ENCODE results near the gene NLGN1.

Gene NLGN1

DNA sequence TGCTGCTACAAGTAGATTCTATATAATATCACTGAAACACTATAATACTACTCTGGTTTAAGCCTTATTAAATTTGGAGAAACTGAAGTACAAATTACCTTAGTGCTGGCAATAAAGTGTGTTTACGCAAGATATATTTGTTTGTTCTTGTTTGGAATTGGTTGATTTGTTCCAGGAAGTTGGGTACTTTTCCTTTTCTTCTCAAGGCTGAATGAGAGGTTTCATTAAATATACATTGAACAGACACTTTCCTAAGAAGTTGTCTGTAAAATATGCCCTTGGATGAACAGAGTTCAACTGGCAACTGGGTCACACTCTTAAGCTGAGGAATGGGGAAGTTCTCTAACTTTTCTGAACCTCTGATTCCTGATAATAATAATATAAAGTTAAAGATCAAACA is 919.5 kb downstream of the NLGN1 start:
- Histone ChIP-seq H3K9me3 (no peaks in the 10 kb centered on the region), H3K4me1 (ENCODE audit: control insufficient read depth in 1 of 2, insufficient read depth in 1 of 2, low read depth in 1 of 2, low read length in 1 of 2) (no peaks in the 10 kb centered on the region), H3K36me3 (no peaks in the 10 kb centered on the region), H3K4me3 (ENCODE audit: low read depth in 1 of 2, low read length in 1 of 2) (no peak overlapping the region), H3K27me3 (no peaks in the 10 kb centered on the region), H3K27ac (no peak overlapping the region)
- TF ChIP-seq, protein P1, sequence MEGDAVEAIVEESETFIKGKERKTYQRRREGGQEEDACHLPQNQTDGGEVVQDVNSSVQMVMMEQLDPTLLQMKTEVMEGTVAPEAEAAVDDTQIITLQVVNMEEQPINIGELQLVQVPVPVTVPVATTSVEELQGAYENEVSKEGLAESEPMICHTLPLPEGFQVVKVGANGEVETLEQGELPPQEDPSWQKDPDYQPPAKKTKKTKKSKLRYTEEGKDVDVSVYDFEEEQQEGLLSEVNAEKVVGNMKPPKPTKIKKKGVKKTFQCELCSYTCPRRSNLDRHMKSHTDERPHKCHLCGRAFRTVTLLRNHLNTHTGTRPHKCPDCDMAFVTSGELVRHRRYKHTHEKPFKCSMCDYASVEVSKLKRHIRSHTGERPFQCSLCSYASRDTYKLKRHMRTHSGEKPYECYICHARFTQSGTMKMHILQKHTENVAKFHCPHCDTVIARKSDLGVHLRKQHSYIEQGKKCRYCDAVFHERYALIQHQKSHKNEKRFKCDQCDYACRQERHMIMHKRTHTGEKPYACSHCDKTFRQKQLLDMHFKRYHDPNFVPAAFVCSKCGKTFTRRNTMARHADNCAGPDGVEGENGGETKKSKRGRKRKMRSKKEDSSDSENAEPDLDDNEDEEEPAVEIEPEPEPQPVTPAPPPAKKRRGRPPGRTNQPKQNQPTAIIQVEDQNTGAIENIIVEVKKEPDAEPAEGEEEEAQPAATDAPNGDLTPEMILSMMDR (IDR thresholded peaks at IDR 0.05) = no peak

DNA sequence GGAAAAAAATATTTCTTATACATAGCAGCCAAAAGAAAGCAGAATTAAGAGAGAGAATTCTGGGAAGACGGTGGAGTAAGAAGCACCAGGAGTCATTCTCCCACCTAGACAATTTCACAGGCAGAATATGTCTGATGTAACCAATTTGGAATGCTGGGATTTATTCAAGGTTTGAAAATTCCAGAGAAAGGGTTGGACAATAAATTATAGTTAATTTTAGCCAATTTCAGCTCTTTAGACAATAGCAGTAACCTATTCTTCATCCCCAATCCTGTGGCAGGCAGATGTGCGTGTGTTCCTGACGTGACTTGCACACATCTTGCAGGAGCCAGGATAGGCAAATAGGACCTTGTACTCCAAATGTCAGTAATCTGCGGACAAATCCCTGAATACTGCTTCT is 920.6 kb downstream of the NLGN1 start:
- no peaks in the 10 kb centered on the region for H3K4me1 ChIP-seq (ENCODE audit: control insufficient read depth in 1 of 2, insufficient read depth in 1 of 2, low read depth in 1 of 2, low read length in 1 of 2)
- no peaks in the 10 kb centered on the region for H3K9me3 ChIP-seq
- H3K36me3 ChIP-seq = no peaks in the 10 kb centered on the region
- TF ChIP-seq, protein P1 (IDR thresholded peaks at IDR 0.05) = no peak
- H3K27me3 ChIP-seq = no peaks in the 10 kb centered on the region
- no peak overlapping the region for H3K4me3 ChIP-seq (ENCODE audit: low read depth in 1 of 2, low read length in 1 of 2)
- H3K27ac ChIP-seq = no peak overlapping the region

DNA sequence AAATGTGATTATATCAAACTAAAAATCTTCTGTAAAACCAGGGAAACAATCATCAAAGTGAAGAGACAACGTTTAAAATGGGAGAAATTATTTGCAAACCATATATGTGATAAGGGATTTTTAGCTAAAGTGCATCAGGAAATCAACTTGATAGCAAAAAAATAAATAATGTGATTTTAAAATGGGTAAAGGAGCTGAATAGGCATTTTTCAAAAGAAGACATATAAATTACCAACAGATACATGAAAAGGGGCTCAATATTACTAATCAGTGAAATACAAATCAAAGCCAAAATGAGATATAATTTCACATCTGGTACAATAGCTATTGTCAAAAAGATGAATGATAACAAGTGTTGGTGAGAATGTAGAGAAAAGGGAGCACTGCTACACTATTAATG is 924.0 kb downstream of the NLGN1 start:
- H3K27ac ChIP-seq = no peak overlapping the region
- TF ChIP-seq, protein P1 (IDR thresholded peaks at IDR 0.05) = no peak
- H3K4me1 ChIP-seq (ENCODE audit: control insufficient read depth in 1 of 2, insufficient read depth in 1 of 2, low read depth in 1 of 2, low read length in 1 of 2) = no peaks in the 10 kb centered on the region

DNA sequence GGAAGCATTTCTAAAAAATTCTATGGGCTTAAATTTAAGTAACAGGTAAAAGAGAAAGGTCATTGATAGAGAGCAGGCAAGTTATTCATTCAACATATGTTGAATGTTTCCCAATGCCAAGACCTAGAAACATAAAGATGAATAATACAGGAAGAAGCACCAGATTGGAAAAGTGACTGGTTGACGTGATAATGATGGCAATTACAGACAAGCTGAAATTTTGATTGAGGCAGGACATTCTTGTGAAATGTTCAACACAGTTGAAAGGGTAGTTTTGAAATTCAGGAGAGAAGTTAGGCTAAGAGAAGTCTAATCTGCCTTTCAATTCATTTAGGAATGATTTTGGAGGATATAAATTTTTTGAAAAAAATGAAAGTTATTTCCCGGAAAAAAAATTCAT is 925.2 kb downstream of the NLGN1 start:
- no peaks in the 10 kb centered on the region for H3K27me3 ChIP-seq

More for the DNA sequence above, 924.0 kb downstream of the NLGN1 start:
- H3K36me3 ChIP-seq = no peaks in the 10 kb centered on the region
- H3K4me3 ChIP-seq (ENCODE audit: low read depth in 1 of 2, low read length in 1 of 2) = no peak overlapping the region
- no peaks in the 10 kb centered on the region for H3K9me3 ChIP-seq
- H3K27me3 ChIP-seq = no peaks in the 10 kb centered on the region

DNA sequence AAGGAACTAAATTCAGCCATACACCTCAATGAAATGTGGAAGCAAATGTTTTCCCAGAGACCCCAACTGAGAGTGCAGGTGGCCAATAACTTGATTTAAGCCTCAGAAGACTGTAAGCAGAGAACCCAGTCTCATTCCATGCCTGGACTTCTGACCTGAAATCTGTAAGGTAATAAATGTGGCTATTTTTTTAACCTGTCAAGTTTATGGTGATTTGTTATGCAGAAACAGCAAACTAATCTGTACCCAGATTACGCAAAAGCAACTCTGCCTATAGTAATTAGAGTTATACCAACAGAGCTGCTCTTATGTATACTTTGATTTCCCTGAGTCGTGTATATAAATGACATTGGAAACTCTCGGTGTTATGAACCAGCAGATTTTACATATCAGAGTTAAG is 927.6 kb downstream of the NLGN1 start:
- H3K27ac ChIP-seq = no peak overlapping the region
- H3K9me3 ChIP-seq = no peaks in the 10 kb centered on the region
- no peaks in the 10 kb centered on the region for H3K27me3 ChIP-seq
- no peak overlapping the region for H3K4me3 ChIP-seq (ENCODE audit: low read depth in 1 of 2, low read length in 1 of 2)
- H3K4me1 ChIP-seq (ENCODE audit: control insufficient read depth in 1 of 2, insufficient read depth in 1 of 2, low read depth in 1 of 2, low read length in 1 of 2) = no peaks in the 10 kb centered on the region
- TF ChIP-seq, protein P1 (IDR thresholded peaks at IDR 0.05) = no peak
- no peaks in the 10 kb centered on the region for H3K36me3 ChIP-seq

More for the DNA sequence above, 925.2 kb downstream of the NLGN1 start:
- no peaks in the 10 kb centered on the region for H3K9me3 ChIP-seq
- no peaks in the 10 kb centered on the region for H3K4me1 ChIP-seq (ENCODE audit: control insufficient read depth in 1 of 2, insufficient read depth in 1 of 2, low read depth in 1 of 2, low read length in 1 of 2)
- H3K36me3 ChIP-seq = no peaks in the 10 kb centered on the region
- TF ChIP-seq, protein P1 (IDR thresholded peaks at IDR 0.05) = no peak
- H3K27ac ChIP-seq = no peak overlapping the region
- H3K4me3 ChIP-seq (ENCODE audit: low read depth in 1 of 2, low read length in 1 of 2) = no peak overlapping the region
